Measurements from ENCODE around the gene GEMIN5.

GEMIN5 gene

DNA sequence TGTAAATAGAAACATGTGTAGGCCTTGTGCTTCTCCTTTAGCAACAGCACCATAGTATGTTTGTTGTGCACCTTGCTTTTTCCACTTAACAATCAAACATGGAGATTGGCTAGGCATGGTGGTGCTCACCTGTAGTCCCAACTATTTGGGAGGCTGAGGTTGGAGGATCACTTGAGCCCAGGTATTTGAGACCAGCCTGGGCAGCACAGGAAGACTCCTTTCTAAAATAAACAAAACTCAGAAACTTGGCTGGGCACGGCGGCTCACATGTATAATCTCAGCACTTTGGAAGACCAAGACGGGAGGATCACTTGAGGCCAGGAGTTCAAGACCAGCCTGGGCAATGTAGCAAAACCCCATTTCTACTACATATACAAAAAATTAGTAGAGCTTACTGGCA, 86.7 kb downstream of the GEMIN5 start:
- FAIRE-seq (no peak), DNase-seq (ENCODE audit: insufficient read length) (no peak)
- TF ChIP-seq POLR2AphosphoS5 (IDR thresholded peaks at IDR 0.05; ENCODE audit: low read depth, low read length) = no peak

DNA sequence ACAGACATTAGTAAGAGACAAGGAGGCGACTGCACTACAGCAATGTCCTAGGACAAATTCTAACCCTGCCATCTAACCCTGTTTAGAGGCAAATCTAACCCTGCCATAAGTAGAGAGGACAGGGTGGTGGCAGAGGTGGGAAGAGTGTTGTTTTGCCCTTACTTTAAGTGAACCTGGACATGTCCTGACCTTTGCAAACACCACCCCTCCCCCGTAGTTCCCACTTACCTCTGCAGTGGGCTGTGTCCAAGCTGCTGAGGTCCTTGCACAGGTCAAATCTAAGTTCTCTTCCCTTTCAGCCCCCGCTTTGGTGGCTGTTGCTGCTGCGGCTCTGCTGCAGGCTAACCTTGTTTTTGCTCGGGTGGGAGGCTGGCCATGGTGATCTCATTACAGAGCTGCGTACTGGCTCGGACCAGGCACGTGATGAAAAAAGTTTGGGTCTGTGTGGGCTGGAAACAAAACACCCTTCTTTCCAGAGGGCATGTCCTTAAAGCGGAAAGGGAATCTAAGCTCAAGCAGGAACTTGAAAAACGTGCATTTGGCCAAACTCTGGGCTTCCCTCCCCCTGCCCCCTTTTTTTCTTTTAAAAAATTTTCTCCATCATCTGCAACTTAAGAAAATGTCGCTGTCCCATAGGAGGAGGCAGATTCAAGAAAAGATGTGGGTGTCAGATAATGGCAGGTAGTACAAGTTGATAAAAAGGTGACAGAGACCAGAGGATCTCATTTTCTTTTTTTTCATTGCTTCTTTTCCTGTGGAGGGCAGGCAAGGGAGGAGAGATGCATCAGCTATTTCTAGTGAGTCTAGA, 87.6 kb downstream of the GEMIN5 start, which contains the start of gene FAXDC2:
Gene FAXDC2, minus strand, starts transcription at position 349 of the 808 bp plus-strand sequence. CDS start 12,425 bp downstream, outside the sequence.
- no peak for DNase-seq (ENCODE audit: insufficient read length)
- no peak for TF ChIP-seq POLR2A (IDR thresholded peaks at IDR 0.05; ENCODE audit: low read depth, low read length)
- TF ChIP-seq TAF1 (IDR thresholded peaks at IDR 0.05; ENCODE audit: borderline replicate concordance, low read depth, low read length) = no peak
- TF ChIP-seq POLR2AphosphoS5 (IDR thresholded peaks at IDR 0.05; ENCODE audit: low read depth, low read length) = no peak
- no peak for FAIRE-seq

GRCh38 chr5:154849791-154850201, 88.2 kb downstream of the GEMIN5 start:
- TF ChIP-seq POLR2A (IDR thresholded peaks at IDR 0.05; ENCODE audit: low read depth, low read length) (no peak), TAF1 (IDR thresholded peaks at IDR 0.05; ENCODE audit: borderline replicate concordance, low read depth, low read length) (no peak), POLR2AphosphoS5 (IDR thresholded peaks at IDR 0.05; ENCODE audit: low read depth, low read length) (no peak)
- DNase-seq (ENCODE audit: insufficient read length) = no peak
- FAIRE-seq = no peak

- DNase-seq (ENCODE audit: insufficient read length) (no peak), FAIRE-seq (no peak)
- TF ChIP-seq POLR2AphosphoS5 (IDR thresholded peaks at IDR 0.05; ENCODE audit: low read depth, low read length) (no peak), POLR2A (IDR thresholded peaks at IDR 0.05; ENCODE audit: low read depth, low read length) (no peak), TAF1 (IDR thresholded peaks at IDR 0.05; ENCODE audit: borderline replicate concordance, low read depth, low read length) (no peak)
These were observed 88.7 kb downstream of the GEMIN5 start for GRCh38 chr5:154849264-154849785.

DNA sequence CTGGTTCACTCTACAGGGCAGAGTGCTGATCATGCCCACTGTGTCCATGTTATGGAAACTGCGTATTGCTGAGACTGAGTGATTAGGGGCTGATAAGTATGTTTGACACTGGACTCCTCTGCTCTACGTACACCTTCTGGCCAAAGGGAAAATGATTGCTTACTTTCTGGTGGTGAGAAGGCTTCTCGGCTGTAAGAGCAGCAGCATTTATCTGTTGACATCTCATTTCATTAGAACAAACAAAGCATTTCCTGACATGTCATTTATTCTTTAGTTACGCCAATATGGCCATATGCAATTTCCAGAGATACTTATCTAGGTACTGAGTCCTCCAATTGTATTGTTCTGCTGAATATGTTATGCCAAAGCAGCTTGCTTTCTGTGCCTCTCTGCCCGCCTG, 93.2 kb downstream of the GEMIN5 start:
- DNase-seq (ENCODE audit: insufficient read length) (no peak), FAIRE-seq (no peak)

DNA sequence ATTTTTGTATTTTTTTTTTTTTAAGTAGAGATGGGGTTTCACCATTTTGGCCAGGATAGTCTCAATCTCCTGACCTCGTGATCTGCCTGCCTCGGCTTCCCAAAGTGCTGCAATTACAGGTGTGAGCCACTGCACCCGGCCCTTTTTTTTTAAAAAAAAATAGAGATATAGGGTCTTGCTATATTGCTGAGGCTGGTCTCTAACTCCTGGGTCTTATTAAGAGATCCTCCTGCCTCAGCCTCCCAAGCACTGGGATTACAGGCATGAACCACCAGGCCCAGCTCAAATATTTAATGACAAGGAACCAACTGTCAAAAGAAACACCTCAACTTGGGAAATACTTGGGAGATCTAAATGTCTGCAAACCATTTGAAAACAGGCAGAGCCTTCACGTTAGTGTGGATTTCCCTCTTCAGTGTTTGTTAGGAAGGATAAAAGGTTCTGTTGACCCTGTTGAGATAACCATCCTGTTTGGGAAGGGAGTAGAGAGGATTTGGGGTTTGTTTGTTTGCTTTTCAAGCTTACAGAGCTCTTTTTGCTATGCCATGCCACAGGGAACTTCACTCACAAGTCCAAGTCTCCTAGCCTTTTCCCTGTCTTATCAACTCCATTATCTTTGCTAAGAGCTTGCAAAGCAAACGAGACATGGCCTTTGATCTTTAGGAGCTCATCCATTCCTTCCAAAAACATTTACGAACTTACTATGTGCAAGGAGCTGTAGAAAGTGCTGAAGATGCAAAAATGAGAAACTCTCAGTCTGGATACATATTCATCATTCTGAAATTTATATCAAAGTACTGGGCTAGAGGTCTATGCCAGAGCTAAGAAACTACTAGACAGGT, 95.1 kb downstream of the GEMIN5 start:
- TF ChIP-seq TAF1 (IDR thresholded peaks at IDR 0.05; ENCODE audit: borderline replicate concordance, low read depth, low read length) (no peak), POLR2A (IDR thresholded peaks at IDR 0.05; ENCODE audit: low read depth, low read length) (no peak), POLR2AphosphoS5 (IDR thresholded peaks at IDR 0.05; ENCODE audit: low read depth, low read length) (no peak)
- no peak for DNase-seq (ENCODE audit: insufficient read length)
- no peak for FAIRE-seq

More for the DNA sequence above, 93.2 kb downstream of the GEMIN5 start:
- no peak for TF ChIP-seq POLR2AphosphoS5 (IDR thresholded peaks at IDR 0.05; ENCODE audit: low read depth, low read length)
- no peak for TF ChIP-seq POLR2A (IDR thresholded peaks at IDR 0.05; ENCODE audit: low read depth, low read length)

GRCh38 chr5:154841273-154841661, 96.7 kb downstream of the GEMIN5 start:
- FAIRE-seq (no peak), DNase-seq (ENCODE audit: insufficient read length) (no peak)
- no peak for TF ChIP-seq TAF1 (IDR thresholded peaks at IDR 0.05; ENCODE audit: borderline replicate concordance, low read depth, low read length)
- TF ChIP-seq POLR2A (IDR thresholded peaks at IDR 0.05; ENCODE audit: low read depth, low read length) = no peak
- TF ChIP-seq POLR2AphosphoS5 (IDR thresholded peaks at IDR 0.05; ENCODE audit: low read depth, low read length) = no peak

- FAIRE-seq = no peak
- no peak for DNase-seq (ENCODE audit: insufficient read length)
- TF ChIP-seq POLR2A (IDR thresholded peaks at IDR 0.05; ENCODE audit: low read depth, low read length) (no peak), TAF1 (IDR thresholded peaks at IDR 0.05; ENCODE audit: borderline replicate concordance, low read depth, low read length) (no peak), POLR2AphosphoS5 (IDR thresholded peaks at IDR 0.05; ENCODE audit: low read depth, low read length) (no peak)
These were observed 97.4 kb downstream of the GEMIN5 start for GRCh38 chr5:154840435-154841272.

Measured in GM12892 (cell line).